Stimulated activated CD8-positive, alpha-beta memory T cell treated with anti-CD3 and anti-CD28 coated beads, Interleukin-15, amount 100 ng/mL, for 24 hours (primary cell): ENCODE results near the gene ZNF518B.
"Not testable (repeated sequence)": the region's sequence is repeated elsewhere in the genome, so short reads cannot be mapped to it uniquely, and the experiment has no call there.

Experiments
- DNase-seq: peaks from one replicate; pipeline ENCODE4 v3.0.0-alpha.2; 2020; ENCODE audit warnings: low read depth

The ZNF518B gene

DNA sequence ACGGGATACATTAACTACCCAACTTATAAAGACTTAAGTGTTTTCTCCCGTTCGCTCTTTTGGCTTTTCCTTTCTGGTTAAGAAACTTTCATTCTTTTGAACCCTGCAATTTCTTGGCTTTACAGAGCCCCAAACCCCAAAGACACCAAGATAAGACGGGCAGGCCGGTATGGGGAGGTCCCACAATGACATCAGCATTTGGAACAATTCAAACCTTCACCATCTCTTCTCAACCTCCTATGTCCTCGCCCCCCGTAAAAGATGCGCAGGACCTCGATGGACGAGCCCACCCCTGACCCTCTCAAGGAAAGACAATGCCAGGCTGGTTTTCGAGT, 999 bp downstream of the ZNF518B start:
- DNase-seq = no peak

DNA sequence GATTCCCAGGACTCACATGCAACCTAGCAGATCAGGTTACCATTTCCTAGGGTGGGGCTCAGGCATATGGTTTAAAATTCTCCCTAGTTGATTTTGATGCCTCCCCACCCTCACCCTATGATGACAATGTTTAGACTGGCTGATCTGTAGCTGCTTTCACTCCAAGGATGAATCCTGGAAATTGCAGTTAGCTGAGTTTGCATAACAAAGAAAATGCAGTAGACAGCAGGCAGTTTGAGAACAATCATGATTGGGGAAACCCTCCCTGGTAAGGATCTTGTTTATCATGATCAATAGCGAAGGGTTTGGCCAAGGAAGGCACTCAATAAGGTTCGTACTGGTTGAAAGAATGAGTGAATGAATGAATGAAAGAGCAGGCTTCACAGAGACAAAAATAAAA, 2.1 kb downstream of the ZNF518B start:
- DNase-seq = no peak

DNA sequence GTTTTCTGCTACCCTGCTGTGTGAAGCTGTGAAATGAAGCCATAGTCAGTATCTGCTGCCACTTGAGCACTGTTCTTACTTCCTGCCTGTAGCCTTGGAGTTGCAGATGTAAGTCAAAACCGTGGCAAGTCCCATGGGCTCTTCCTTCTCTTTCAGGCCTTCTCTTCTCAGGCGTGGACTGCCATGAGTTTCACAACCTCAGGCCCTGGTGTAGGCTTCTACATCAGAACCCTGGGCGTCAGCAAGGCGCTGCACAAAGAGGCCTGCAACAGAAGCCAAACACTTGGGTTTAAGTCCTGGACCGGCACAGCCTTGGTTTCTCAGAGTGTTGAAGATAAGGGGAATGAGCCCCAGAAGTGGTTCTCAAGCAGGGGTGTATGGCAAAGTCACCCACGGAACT, 2.5 kb downstream of the ZNF518B start:
- DNase-seq = no peak

DNA sequence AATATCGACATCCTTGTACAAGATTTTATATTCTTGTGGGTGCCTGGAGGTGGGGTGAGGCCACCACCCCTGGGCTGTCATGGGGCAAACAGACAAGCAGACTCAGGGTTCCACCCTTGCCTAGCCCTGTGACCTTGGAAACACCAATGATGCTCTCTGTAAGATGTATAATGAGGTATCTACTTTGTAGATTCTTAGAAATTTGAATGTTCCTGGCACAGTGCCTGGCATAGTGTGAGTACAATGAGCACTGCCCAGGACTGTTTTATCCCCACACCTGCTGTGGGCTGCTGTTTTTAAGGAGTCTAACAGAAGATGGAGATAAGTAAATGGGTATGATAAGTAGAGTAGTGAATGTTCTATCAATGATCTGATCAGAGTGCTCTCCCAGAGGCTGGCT, 3.1 kb downstream of the ZNF518B start:
- no peak for DNase-seq

DNA sequence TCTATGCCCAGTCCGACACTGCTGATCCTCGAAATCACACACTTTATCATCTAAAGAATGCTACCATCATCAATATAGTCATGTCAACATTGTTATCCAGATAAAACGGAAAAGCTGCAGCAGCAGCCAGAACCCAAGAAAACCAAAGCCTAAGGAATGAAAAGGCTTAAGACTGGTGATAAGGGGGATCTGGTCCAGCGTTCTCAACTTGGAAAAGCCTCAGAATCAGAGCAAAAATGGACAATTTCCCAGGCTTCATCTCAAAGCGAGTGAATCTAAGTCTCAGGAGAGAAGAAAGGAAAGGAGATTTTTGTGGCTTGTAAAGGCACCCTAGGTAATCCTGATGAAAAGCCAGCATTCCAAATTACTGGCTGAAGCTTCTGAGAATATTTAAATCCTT, 8.2 kb downstream of the ZNF518B start:
- DNase-seq = no peak

DNA sequence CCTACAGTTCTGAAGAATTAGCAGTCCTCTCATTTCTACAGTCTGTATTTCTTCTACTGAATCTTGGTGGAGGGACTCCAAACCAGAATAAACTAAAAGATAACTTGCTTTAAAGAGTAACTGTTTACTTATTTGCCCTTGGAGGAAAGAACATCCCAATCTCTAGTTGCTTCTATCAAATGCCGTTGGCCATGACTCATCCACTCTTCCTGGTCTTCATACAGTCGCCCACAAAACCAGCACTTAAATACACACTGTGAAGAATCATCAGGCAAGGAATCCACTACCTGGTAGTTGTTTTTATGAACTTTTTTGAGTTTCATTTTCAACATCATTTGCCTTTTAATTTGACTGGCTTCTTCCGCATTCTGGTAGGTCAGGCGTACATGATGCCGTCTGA, 14.2 kb downstream of the ZNF518B start:
- no peak for DNase-seq

DNA sequence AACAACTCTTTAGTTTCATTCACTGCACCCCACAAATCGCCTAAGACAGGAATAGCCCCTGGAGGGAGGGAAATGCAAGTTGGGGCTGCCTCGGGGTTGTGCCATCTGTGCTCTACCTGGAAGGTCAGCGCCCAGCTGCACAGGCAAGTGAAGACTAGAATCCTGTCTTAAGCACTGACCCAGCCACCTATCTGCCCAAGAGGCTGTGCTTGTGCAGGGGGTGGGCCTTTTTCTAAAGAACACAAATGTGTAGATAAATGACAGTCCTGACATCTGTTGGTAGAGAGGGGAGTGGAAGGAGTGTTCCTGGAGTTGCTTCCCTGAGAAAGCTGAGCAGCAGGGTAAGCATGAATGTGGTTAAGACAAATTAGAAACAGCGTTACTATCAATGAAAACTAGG, 15.7 kb downstream of the ZNF518B start:
- no peak for DNase-seq

DNA sequence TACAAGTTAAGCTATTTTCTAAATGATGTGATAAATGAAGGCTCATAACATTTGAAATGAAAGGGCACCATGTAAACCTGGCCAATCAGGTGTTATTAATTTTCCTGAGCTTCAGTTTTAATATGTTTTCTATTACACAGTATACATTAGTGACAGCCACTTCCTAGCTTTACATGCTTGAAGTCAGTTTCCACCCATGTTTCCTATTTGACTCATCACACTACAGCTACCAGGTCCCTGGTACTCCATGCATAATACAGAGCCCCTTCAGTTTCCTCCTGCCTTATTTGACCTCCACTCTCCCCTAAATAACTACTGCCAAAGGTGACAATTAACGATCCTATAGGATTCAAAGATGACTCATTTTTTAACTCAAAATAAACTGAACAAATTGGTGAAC, 18.3 kb downstream of the ZNF518B start:
- DNase-seq = no peak

DNA sequence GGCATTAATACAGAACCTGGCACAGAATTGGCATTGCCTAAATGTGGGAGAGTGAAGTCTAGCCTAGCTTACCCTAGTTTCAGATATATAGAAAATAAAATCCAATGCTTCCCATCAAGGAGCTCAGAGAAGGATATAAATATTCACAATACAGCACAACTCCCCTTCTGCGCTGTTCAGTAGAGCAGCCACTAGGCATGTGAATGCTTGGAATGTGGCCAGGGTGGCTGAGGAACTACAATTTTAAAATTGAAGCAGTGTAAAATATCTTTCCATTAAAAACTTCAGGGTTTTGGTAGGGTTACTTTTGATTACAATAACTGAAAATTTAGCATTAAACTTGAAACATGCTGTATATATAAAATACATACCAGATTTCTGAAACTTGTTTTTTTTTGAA, 19.5 kb downstream of the ZNF518B start:
- DNase-seq = no peak

DNA sequence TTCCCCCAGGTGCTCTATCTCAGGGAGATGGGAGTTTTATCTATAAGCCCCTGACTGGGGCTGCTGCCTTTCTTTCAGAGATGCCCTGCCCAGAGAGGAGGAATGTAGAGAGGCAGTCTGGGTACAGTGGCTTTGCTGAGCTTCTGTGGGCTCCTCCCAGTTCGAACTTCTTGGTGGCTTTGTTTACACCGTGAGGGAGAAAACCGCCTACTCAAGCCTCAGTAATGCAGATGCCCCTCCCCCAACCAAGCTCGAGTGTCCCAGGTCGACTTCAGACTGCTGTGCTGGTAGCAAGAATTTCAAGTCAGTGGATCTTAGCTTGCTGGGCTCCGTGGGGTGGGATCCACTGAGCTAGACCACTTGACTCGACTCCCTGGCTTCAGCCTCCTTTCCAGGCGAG, 29.5 kb downstream of the ZNF518B start:
- DNase-seq = not testable (repeated sequence)

DNA sequence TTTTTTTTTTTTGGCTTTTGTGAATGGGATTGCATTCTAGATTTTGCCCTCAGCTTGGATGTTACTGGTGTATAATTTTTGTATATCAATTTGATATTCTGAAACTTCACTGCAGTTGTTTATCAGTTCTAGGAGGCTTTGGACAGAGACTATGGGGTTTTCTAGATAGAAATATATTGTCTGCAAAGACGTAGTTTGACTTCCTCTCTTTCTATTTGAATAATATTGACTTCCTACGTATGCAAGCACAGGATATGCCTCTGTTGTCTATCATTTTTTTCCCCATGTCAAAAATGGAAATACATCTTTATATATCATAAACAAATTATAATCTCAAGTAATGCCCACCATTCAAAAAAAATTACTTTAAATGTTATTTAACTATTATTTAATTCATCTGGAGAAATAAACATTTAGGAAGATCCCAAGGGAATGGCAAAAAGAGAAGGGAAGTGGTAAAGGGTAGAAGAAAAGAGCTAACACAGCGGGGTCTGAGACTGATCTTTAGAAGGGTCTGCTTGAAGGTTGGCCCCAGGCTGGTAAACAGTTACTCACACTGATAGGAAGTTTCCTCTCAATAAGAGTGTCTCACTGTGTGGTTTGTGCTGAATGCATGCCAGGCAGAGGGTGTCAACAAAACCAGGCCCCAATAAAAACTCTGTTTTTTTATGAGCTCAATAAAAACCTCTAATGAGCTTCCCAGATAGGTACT, 35.7 kb downstream of the ZNF518B start:
- DNase-seq = no peak

DNA sequence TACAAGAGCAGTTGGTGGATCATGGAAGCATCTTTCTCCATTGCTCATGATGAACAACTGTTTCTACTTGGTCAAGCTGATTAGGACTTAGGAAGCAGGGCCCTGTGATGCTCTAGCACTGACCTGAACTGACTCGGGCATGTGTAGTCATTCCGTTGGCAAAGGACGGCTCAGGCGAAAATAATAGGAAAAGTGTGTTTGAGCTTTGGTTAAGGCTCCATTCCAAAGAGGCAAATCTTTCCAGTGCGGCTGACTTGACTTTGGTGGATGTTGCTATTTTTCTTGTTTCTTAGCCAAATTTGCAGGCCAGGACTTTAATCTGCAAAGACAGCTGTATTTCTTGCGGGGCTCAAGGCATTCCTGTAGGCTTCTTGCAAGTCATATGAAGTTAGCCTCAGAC, 39.5 kb downstream of the ZNF518B start:
- DNase-seq = no peak

DNA sequence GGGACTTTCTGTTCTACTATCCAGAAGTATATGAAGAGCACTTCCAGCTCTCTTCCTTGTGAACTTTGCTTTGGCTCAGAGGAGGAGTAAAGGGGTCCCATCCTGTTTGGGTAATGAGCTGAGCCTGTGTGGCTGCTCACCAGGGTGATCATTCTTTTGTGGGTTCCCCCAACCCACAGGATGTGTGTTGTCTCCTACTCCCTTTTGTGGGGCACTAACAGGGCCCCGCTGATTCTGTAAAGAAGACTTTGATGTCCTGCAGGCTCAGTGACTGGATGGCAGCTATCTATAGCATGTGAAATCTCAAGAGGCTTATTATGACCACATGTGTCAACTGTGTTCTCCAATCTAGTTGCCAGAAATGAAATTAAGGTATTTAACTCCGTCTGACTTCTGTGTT, 40.8 kb downstream of the ZNF518B start:
- no peak for DNase-seq

DNA sequence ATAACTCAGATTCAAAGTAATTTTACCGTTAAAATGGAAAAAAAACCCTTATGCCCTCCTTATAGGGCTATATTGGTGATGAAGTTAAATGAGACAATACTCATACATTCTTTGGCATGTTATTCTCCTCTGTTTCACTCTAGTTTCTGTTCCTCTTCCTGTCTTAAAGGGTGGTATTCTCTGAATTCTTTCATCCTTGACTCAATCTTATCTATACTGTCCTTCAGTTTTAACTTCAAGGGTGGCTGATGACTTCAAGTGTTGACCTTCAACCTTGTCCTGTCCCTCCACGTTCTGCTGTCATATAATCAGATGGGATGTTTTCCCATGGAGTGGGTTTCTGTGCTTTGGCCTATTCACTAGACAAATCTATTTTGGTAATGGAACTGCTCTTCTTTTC, 44.0 kb downstream of the ZNF518B start:
- no peak for DNase-seq

DNA sequence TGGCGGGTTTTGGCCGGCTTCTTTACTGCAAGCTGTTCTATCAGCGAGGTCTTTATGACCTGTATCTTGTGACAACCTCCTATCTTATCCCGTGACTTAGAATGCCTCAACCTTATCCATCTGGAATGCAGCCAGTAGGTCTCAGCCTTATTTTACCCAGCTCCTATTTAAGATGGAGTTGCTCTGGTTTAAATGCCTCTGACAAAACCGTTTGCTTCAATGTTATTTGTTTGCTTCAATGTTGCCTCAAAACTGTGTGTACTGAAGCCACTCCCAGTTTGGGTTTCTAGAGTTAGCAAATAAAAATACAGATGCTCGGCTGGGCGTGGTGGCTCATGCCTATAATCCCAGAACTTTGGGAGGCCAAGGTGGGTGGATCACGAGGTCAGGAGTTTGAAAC, 51.6 kb downstream of the ZNF518B start:
- no peak for DNase-seq

DNA sequence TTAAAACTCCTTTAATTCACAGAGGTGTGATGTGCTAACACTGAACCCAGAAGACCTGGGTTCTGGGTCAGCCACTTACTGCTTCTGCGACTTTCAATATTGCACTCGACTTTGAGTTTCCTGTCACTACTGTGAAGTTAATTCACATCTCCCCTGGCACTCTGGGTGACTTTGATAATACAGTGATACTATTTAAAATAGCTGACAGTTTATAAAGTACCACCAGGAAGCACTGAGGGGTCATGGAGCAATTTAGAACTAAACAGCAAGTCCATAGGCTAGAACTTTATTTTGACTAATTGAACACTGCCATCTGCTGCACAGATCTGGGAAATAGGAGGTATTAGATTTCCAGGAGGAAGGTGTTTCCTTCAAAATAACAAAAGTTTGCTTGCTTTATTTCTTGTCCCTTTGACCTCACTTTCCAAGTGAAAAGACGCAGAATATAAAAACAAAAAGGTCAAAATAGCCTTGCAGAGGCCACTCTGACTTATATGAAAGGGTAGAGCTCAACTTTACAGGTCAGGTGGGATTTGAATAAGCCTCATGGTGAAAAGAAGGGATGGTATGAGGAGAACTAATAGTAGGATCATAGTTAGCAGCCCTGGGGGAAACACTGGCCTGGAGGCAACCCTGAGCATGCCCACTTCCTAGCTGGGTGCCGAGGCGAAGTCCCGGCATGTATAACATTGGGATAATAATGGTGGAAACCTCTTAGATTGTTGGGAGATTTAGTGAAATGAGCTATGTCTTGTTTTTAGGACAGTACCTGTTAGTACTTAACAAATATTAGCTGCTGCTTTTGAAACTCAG, 53.4 kb downstream of the ZNF518B start:
- DNase-seq = no peak

DNA sequence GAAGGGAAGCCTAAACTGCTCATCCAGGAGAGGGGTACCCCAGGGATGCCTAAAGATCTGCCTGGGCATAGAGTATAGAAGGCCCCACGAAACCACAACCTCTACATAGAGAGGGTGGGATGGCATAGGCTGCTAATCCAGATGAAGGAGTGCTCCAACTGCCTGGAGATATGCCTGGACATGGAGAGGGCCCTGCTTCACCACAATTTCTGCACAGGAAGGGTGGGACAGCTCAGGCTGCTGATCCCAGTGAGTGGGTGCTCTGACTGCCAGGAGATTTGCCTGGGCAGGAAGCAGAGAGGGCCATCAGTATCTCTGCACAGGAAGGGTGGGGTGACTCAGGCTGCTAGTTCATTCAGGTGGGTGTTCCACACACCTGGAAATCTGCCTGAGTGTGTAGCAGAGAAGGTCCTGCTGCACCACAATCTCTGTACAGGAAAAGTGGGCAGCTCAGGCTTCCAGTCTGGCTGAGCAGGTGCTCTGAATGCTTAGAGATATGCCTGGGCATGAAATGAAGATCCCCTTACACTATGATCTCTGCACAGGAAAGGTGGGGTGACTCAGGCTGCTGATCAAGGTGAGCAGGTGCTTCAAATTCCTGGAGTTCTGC, 61.1 kb downstream of the ZNF518B start:
- DNase-seq = no peak
